WTC11 (cell line): ENCODE measurements around the gene DISC1. TPM values are rescaled to one million over a fixed set of nuclear protein-coding genes. Genes with fewer than 3 reads are reported as not detected.

ENCODE experiments used
- ATAC-seq: fragments of 200-7000 bp; cut with Tn5 transposase; 2 replicates; pipeline ENCODE4 v1.10.0; 2021; ENCODE audit warnings: mild to moderate bottlenecking, moderate library complexity
- CTCF ChIA-PET: fragments of 300-600 bp; sonication (Branson Sonifier 250); formaldehyde crosslinking; loops from one replicate; lab custom pipeline; 2021; ENCODE audit warnings: antibody characterized with exemption; lab: Charles Lee
- POLR2A ChIA-PET: fragments of 350-600 bp; sonication (Branson Sonifier 250); formaldehyde crosslinking; loops from one replicate; lab custom pipeline; 2021; ENCODE audit warnings: antibody characterized with exemption; lab: Charles Lee
- DNase-seq: peaks from one replicate; pipeline ENCODE4 v3.0.0; 2021; ENCODE audit warnings: low spot score
- H3K27ac Mint-ChIP-seq: 2 replicates; pipeline ENCODE4 v1.8.0; 2021; ENCODE audit warnings: mixed read lengths
- H3K27me3 Mint-ChIP-seq: 2 replicates; pipeline ENCODE4 v1.8.0; 2021; ENCODE audit warnings: low read depth, mild to moderate bottlenecking, moderate library complexity, mixed read lengths
- H3K36me3 Mint-ChIP-seq: 2 replicates; pipeline ENCODE4 v1.8.0; 2021; ENCODE audit warnings: mixed read lengths
- H3K4me1 Mint-ChIP-seq: 2 replicates; pipeline ENCODE4 v1.8.0; 2022; ENCODE audit warnings: mixed read lengths
- H3K4me3 Mint-ChIP-seq: 2 replicates; pipeline ENCODE4 v1.8.0; 2021; ENCODE audit warnings: mild to moderate bottlenecking, moderate library complexity, mixed read lengths
- H3K9me3 Mint-ChIP-seq: 2 replicates; pipeline ENCODE4 v1.8.0; 2021; ENCODE audit warnings: mixed read lengths
- ATF2 ChIP-seq: sonication (generic); formaldehyde crosslinking; IDR thresholded peaks from 2 replicates; pipeline ENCODE4 v1.8.1; 2022; ENCODE audit warnings: low read depth, missing genetic modification reagents, borderline replicate concordance
- EMX1 ChIP-seq: fragments of 250-450 bp; sonication (Bioruptor Pico); IDR thresholded peaks from 2 replicates; pipeline ENCODE4 v1.8.0; 2021; ENCODE audit warnings: mild to moderate bottlenecking
- ESRRA ChIP-seq: sonication (generic); formaldehyde crosslinking; IDR thresholded peaks from 2 replicates; pipeline ENCODE4 v1.8.1; 2022; ENCODE audit warnings: mild to moderate bottlenecking, missing genetic modification reagents, borderline replicate concordance
- FOXP1 ChIP-seq: sonication (generic); formaldehyde crosslinking; IDR thresholded peaks from 2 replicates; pipeline ENCODE4 v1.8.0; 2022; ENCODE audit warnings: missing genetic modification reagents, mild to moderate bottlenecking, moderate library complexity, borderline replicate concordance
- JAZF1 ChIP-seq: fragments of 250-450 bp; sonication (Bioruptor Pico); IDR thresholded peaks from 2 replicates; pipeline ENCODE4 v1.9.0; 2021; ENCODE audit warnings: moderate library complexity, mild to moderate bottlenecking, inconsistent platforms
- MLX ChIP-seq: sonication (generic); formaldehyde crosslinking; IDR thresholded peaks from 2 replicates; pipeline ENCODE4 v1.8.1; 2023; ENCODE audit warnings: mild to moderate bottlenecking, missing genetic modification reagents, moderate library complexity
- MXD4 ChIP-seq: fragments of 250-450 bp; sonication (Bioruptor Pico); IDR thresholded peaks from 2 replicates; pipeline ENCODE4 v1.8.0; 2021; ENCODE audit warnings: mild to moderate bottlenecking, moderate library complexity, borderline replicate concordance
- NFATC4 ChIP-seq: fragments of 250-450 bp; sonication (Bioruptor Pico); IDR thresholded peaks from 2 replicates; pipeline ENCODE4 v1.9.0; 2021; ENCODE audit warnings: mild to moderate bottlenecking
- NFE2L1 ChIP-seq: sonication (generic); formaldehyde crosslinking; IDR thresholded peaks from 2 replicates; pipeline ENCODE4 v1.8.1; 2023; ENCODE audit warnings: missing genetic modification reagents
- OVOL2 ChIP-seq: fragments of 250-450 bp; sonication (Bioruptor Pico); IDR thresholded peaks from 2 replicates; pipeline ENCODE4 v1.9.0; 2021; ENCODE audit warnings: mild to moderate bottlenecking, borderline replicate concordance
- RELA ChIP-seq: sonication (generic); formaldehyde crosslinking; IDR thresholded peaks from 2 replicates; pipeline ENCODE4 v1.8.1; 2022; ENCODE audit warnings: missing genetic modification reagents, mild to moderate bottlenecking, borderline replicate concordance
- RORB ChIP-seq: fragments of 250-450 bp; sonication (Bioruptor Pico); IDR thresholded peaks from 2 replicates; pipeline ENCODE4 v1.9.0; 2021; ENCODE audit warnings: mild to moderate bottlenecking
- ZNF232 ChIP-seq: sonication (generic); formaldehyde crosslinking; IDR thresholded peaks from 2 replicates; pipeline ENCODE4 v1.8.0; 2022; ENCODE audit warnings: mild to moderate bottlenecking, missing genetic modification reagents
- ZNF263 ChIP-seq: sonication (generic); formaldehyde crosslinking; IDR thresholded peaks from 2 replicates; pipeline ENCODE4 v1.8.1; 2022; ENCODE audit warnings: low read depth, mild to moderate bottlenecking, moderate library complexity, missing genetic modification reagents
- ZNF396 ChIP-seq: fragments of 250-450 bp; sonication (Bioruptor Pico); IDR thresholded peaks from 2 replicates; pipeline ENCODE4 v1.8.0; 2021; ENCODE audit warnings: mild to moderate bottlenecking, moderate library complexity, borderline replicate concordance
- ZNF423 ChIP-seq: fragments of 250-450 bp; sonication (Bioruptor Pico); IDR thresholded peaks from 2 replicates; pipeline ENCODE4 v2.1.2; 2022; ENCODE audit warnings: mild to moderate bottlenecking, moderate library complexity
- ZNF671 ChIP-seq: fragments of 250-450 bp; sonication (Bioruptor Pico); IDR thresholded peaks from 2 replicates; pipeline ENCODE4 v1.8.0; 2021; ENCODE audit warnings: mild to moderate bottlenecking
- total RNA-seq: library from RNA; stranded (reverse); gene quantifications from 3 replicates; pipeline ENCODE4 v1.2.3, GENCODE V29; 2021
- TF ChIP-seq, protein P1 (sequence below): sonication (generic); formaldehyde crosslinking; IDR thresholded peaks from 2 replicates; pipeline ENCODE4 v1.8.1; 2022; ENCODE audit warnings: mild to moderate bottlenecking, moderate library complexity, missing genetic modification reagents
- TF ChIP-seq, protein P2 (sequence below): sonication (generic); formaldehyde crosslinking; IDR thresholded peaks from 2 replicates; pipeline ENCODE4 v1.8.1; 2023; ENCODE audit warnings: mild to moderate bottlenecking, moderate library complexity, missing genetic modification reagents
- TF ChIP-seq, protein P3 (sequence below): fragments of 250-450 bp; sonication (Bioruptor Pico); IDR thresholded peaks from 2 replicates; pipeline ENCODE4 v1.9.0; 2021; ENCODE audit warnings: mild to moderate bottlenecking, borderline replicate concordance

DISC1 gene
- total RNA-seq, 1 experiment from 2014 or later, result 5.5 TPM

GRCh38 chr1:231818337-231818736, 191.7 kb downstream of the DISC1 start:
- DNase-seq (no peak), ATAC-seq (no peak)
- Mint-ChIP-seq H3K4me3 (no peak overlapping the region), H3K27ac (no peak overlapping the region), H3K36me3 (no peaks in the 10 kb centered on the region), H3K27me3 (no peaks in the 10 kb centered on the region), H3K9me3 (peaks cover 8% of the 10 kb centered on the region), H3K4me1 (peaks cover 4% of the 10 kb centered on the region; the same call in 1 of the 2 replicates)
- CTCF ChIA-PET, result interaction anchor here (2.2 kb wide), 1 partner anchor 12 kb away, joined by 10 read pairs; no protein-coding TSS in a partner anchor
- POLR2A ChIA-PET, result no interaction called here
- TF ChIP-seq ZNF423 (CRISPR knock-in tag) (no peak), ZNF232 (CRISPR knock-in tag) (no peak), ATF2 (no peak), ZNF396 (no peak)
- TF ChIP-seq, protein P1, sequence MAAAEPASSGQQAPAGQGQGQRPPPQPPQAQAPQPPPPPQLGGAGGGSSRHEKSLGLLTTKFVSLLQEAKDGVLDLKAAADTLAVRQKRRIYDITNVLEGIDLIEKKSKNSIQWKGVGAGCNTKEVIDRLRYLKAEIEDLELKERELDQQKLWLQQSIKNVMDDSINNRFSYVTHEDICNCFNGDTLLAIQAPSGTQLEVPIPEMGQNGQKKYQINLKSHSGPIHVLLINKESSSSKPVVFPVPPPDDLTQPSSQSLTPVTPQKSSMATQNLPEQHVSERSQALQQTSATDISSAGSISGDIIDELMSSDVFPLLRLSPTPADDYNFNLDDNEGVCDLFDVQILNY (CRISPR knock-in tag), result no peak
- TF ChIP-seq, protein P2, sequence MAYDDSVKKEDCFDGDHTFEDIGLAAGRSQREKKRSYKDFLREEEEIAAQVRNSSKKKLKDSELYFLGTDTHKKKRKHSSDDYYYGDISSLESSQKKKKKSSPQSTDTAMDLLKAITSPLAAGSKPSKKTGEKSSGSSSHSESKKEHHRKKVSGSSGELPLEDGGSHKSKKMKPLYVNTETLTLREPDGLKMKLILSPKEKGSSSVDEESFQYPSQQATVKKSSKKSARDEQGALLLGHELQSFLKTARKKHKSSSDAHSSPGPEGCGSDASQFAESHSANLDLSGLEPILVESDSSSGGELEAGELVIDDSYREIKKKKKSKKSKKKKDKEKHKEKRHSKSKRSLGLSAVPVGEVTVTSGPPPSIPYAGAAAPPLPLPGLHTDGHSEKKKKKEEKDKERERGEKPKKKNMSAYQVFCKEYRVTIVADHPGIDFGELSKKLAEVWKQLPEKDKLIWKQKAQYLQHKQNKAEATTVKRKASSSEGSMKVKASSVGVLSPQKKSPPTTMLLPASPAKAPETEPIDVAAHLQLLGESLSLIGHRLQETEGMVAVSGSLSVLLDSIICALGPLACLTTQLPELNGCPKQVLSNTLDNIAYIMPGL (CRISPR knock-in tag), result no peak

- CTCF ChIA-PET, result interaction anchor here (1.8 to 2.2 kb wide), 2 partner anchors 15 to 65 kb away, joined by 7 to 8 read pairs; no protein-coding TSS in a partner anchor
- POLR2A ChIA-PET, result no interaction called here
- ATAC-seq, result no peak
- Mint-ChIP-seq H3K27ac (no peak overlapping the region), H3K36me3 (no peaks in the 10 kb centered on the region), H3K4me1 (peaks cover 4% of the 10 kb centered on the region; the same call in 1 of the 2 replicates), H3K9me3 (peaks cover 5% of the 10 kb centered on the region; the same call in 1 of the 2 replicates), H3K27me3 (no peaks in the 10 kb centered on the region), H3K4me3 (no peak overlapping the region)
- TF ChIP-seq FOXP1 (CRISPR knock-in tag) (no peak), MLX (CRISPR knock-in tag) (no peak), ZNF396 (no peak), ZNF671 (CRISPR knock-in tag) (no peak), OVOL2 (CRISPR knock-in tag) (no peak)
- TF ChIP-seq, all 79 proteins: peak for 0
- no peak for DNase-seq
Observed at GRCh38 chr1:231821281-231821680, 194.7 kb downstream of the DISC1 start.

GRCh38 chr1:231822041-231822440, 195.5 kb downstream of the DISC1 start:
- Mint-ChIP-seq H3K9me3 (no peaks in the 10 kb centered on the region), H3K27ac (no peak overlapping the region), H3K4me3 (no peak overlapping the region), H3K36me3 (no peaks in the 10 kb centered on the region), H3K27me3 (no peaks in the 10 kb centered on the region), H3K4me1 (peaks cover 4% of the 10 kb centered on the region; the same call in 1 of the 2 replicates)
- ChIA-PET POLR2A (no interaction called here), CTCF (interaction anchor here (1.8 to 2.2 kb wide), 2 partner anchors 16 to 66 kb away, joined by 7 to 8 read pairs; no protein-coding TSS in a partner anchor)
- DNase-seq (no peak), ATAC-seq (no peak)
- TF ChIP-seq EMX1 (CRISPR knock-in tag) (no peak), MXD4 (CRISPR knock-in tag) (no peak), NFATC4 (no peak), RELA (CRISPR knock-in tag) (no peak), FOXP1 (CRISPR knock-in tag) (no peak)

DNA sequence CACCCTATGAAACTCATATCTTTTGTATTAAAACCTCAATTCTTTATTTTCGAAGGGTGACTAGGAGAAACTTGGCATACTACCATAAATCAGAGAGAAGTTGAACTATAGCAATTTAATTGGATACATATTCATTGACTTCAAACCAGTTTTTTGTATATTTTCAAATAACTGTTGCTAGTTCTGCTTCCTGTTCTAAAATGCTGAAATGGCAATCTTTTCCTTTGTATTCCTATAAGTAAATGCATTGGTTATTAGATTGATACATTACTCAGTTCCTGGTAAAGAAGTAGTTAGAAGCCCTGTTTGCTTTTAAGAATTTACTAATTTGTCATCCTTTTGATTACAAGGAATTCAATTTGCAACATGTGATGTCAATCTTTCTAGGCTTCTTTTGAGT, 200.0 kb downstream of the DISC1 start:
- POLR2A ChIA-PET, result no interaction called here
- DNase-seq (no peak), ATAC-seq (no peak)
- Mint-ChIP-seq H3K27ac (no peak overlapping the region), H3K4me1 (peaks cover 18% of the 10 kb centered on the region), H3K27me3 (no peaks in the 10 kb centered on the region), H3K9me3 (no peaks in the 10 kb centered on the region), H3K36me3 (no peaks in the 10 kb centered on the region), H3K4me3 (no peak overlapping the region)
- CTCF ChIA-PET, result no interaction called here
- no peak for TF ChIP-seq ESRRA
- TF ChIP-seq JAZF1, result no peak
- TF ChIP-seq NFE2L1 (CRISPR knock-in tag), result no peak
- TF ChIP-seq, protein P3, sequence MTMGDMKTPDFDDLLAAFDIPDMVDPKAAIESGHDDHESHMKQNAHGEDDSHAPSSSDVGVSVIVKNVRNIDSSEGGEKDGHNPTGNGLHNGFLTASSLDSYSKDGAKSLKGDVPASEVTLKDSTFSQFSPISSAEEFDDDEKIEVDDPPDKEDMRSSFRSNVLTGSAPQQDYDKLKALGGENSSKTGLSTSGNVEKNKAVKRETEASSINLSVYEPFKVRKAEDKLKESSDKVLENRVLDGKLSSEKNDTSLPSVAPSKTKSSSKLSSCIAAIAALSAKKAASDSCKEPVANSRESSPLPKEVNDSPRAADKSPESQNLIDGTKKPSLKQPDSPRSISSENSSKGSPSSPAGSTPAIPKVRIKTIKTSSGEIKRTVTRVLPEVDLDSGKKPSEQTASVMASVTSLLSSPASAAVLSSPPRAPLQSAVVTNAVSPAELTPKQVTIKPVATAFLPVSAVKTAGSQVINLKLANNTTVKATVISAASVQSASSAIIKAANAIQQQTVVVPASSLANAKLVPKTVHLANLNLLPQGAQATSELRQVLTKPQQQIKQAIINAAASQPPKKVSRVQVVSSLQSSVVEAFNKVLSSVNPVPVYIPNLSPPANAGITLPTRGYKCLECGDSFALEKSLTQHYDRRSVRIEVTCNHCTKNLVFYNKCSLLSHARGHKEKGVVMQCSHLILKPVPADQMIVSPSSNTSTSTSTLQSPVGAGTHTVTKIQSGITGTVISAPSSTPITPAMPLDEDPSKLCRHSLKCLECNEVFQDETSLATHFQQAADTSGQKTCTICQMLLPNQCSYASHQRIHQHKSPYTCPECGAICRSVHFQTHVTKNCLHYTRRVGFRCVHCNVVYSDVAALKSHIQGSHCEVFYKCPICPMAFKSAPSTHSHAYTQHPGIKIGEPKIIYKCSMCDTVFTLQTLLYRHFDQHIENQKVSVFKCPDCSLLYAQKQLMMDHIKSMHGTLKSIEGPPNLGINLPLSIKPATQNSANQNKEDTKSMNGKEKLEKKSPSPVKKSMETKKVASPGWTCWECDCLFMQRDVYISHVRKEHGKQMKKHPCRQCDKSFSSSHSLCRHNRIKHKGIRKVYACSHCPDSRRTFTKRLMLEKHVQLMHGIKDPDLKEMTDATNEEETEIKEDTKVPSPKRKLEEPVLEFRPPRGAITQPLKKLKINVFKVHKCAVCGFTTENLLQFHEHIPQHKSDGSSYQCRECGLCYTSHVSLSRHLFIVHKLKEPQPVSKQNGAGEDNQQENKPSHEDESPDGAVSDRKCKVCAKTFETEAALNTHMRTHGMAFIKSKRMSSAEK, result no peak
- no peak for TF ChIP-seq ZNF263 (CRISPR knock-in tag)
- no peak for TF ChIP-seq RORB
- no peak for TF ChIP-seq NFATC4
